ENCODE data around the gene KPTN.

The KPTN gene

DNA sequence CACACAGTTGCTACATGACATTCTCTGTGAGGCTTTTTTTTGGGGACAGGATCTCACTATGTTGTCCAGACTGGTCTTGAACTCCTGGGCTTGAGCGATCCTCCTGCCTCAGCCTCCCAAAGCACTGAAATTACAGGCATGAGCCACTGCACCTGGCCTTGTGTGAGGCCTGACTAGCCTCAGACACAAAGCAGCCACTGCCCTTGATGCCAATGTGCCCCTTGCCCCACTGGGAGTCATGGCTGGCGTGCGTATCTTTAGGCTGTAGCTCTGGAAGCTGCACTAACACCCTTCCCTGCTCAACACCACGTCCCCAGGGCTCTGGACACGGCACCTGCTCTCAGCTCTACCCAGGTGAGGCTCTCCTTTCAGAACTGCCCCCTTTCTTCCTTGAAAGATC lies 14.5 kb upstream of the KPTN start:
- Histone ChIP-seq H3K4me1 (ENCODE audit: control insufficient read depth, low read length) (no peaks in the 10 kb centered on the region), H3K4me3 (ENCODE audit: low read length) (no peak overlapping the region), H3K36me3 (ENCODE audit: control insufficient read depth, low read length) (peaks cover 41% of the 10 kb centered on the region), H3K9me3 (ENCODE audit: control insufficient read depth, insufficient read depth, low read length) (no peaks in the 10 kb centered on the region), H3K27me3 (ENCODE audit: control insufficient read depth, low read length) (no peaks in the 10 kb centered on the region), H3K4me2 (ENCODE audit: low read length) (no peak overlapping the region), H4K20me1 (ENCODE audit: control insufficient read depth, insufficient read depth, low read depth, low read length) (no peaks in the 10 kb centered on the region), H3K79me2 (ENCODE audit: control insufficient read depth, low read length) (no peaks in the 10 kb centered on the region), H3K27ac (ENCODE audit: low read depth, low read length) (no peak overlapping the region), H3K9me2 (replicated peaks; ENCODE audit: control insufficient read depth, low read length) (no peaks in the 10 kb centered on the region), H3F3A (ENCODE audit: control insufficient read depth, insufficient read depth) (no peaks in the 10 kb centered on the region)
- TF ChIP-seq, protein P1, sequence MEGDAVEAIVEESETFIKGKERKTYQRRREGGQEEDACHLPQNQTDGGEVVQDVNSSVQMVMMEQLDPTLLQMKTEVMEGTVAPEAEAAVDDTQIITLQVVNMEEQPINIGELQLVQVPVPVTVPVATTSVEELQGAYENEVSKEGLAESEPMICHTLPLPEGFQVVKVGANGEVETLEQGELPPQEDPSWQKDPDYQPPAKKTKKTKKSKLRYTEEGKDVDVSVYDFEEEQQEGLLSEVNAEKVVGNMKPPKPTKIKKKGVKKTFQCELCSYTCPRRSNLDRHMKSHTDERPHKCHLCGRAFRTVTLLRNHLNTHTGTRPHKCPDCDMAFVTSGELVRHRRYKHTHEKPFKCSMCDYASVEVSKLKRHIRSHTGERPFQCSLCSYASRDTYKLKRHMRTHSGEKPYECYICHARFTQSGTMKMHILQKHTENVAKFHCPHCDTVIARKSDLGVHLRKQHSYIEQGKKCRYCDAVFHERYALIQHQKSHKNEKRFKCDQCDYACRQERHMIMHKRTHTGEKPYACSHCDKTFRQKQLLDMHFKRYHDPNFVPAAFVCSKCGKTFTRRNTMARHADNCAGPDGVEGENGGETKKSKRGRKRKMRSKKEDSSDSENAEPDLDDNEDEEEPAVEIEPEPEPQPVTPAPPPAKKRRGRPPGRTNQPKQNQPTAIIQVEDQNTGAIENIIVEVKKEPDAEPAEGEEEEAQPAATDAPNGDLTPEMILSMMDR (IDR thresholded peaks at IDR 0.05; ENCODE audit: low read depth, low read length, poor library complexity, severe bottlenecking), result no peak
- TF ChIP-seq EZH2phosphoT487 (IDR thresholded peaks at IDR 0.05; ENCODE audit: borderline replicate concordance, low read length), result no peak

DNA sequence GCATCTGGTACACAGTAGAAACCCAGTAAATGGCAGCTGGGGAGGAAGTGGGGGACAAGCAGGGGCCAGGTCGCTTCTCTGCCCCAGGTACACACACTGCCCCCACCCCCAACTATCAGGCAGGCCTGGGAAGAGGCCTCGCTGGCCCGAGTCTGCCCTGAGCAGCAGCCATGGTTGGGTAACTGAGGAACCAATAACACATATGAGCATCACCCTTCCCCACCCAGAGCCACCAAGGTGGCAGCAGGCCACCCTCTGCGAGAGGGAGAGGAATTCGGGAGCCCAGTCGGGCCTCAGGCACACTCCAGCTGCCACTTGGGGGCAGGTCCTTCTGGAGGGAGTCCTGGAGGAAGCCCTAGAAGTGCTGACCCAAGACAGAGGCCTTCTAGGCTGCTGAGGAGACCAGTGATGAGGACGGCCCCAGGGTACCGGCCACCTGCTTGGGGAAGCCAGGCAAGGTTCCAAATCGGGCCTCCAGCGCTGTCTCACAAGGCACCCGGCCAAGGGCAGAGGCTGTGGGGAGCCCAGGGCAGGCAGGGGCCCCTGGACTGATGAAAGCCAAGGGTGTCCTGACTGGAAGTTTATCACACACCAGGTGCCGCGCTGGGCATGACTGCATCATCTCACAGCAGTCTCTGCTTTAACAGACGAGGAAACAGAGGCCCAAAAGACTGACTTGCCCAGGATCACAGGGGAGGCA lies 14.0 kb upstream of the KPTN start:
- Histone ChIP-seq H3K79me2 (ENCODE audit: control insufficient read depth, low read length) (no peaks in the 10 kb centered on the region), H3K4me2 (ENCODE audit: low read length) (no peak overlapping the region), H3K4me1 (ENCODE audit: control insufficient read depth, low read length) (no peaks in the 10 kb centered on the region), H3K4me3 (ENCODE audit: low read length) (no peak overlapping the region), H4K20me1 (ENCODE audit: control insufficient read depth, insufficient read depth, low read depth, low read length) (no peaks in the 10 kb centered on the region), H3K27ac (ENCODE audit: low read depth, low read length) (no peak overlapping the region), H3K36me3 (ENCODE audit: control insufficient read depth, low read length) (peaks cover 35% of the 10 kb centered on the region), H3K27me3 (ENCODE audit: control insufficient read depth, low read length) (no peaks in the 10 kb centered on the region), H3K9me2 (replicated peaks; ENCODE audit: control insufficient read depth, low read length) (no peaks in the 10 kb centered on the region), H3K9me3 (ENCODE audit: control insufficient read depth, insufficient read depth, low read length) (no peaks in the 10 kb centered on the region), H3F3A (ENCODE audit: control insufficient read depth, insufficient read depth) (no peaks in the 10 kb centered on the region)
- TF ChIP-seq EZH2phosphoT487 (IDR thresholded peaks at IDR 0.05; ENCODE audit: borderline replicate concordance, low read length), result no peak
- TF ChIP-seq, protein P1 (IDR thresholded peaks at IDR 0.05; ENCODE audit: low read depth, low read length, poor library complexity, severe bottlenecking), result no peak

DNA sequence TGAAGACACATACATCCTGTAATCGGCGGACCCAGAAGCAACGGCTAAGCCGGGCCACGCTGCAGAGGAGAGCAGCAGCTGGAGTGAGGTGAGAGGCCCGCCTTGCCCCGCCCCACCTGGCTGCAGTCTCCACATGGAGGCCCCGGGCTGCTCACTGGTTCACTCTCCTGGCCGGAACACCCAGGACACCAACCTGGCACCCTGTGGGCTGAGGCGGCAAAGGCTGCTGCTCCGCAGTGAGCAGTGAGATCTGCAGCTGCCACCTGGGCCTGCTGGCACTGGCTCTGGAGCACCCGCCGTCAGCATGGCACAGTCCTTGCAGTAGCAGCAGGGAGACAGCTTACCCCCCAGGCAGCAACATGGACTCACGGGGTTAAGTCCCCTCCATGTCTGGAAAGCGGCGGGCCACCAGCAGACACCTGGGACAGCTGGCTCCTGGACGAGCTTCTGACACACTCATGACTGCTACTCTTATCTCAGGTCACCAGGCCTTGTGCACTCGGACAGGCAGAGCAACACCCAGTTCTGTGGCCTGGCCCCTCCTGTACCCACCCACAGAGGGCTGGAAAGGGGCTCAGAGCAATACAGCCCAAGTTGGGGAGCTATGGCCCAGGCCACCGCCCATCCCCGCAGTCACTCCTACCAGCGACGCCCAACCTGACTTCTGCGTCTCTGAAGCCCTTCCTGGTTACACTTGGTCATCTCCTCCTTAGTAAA lies 13.2 kb upstream of the KPTN start:
- Histone ChIP-seq H3K4me2 (ENCODE audit: low read length) (no peak overlapping the region), H3K4me3 (ENCODE audit: low read length) (no peak overlapping the region), H3K36me3 (ENCODE audit: control insufficient read depth, low read length) (peaks cover 28% of the 10 kb centered on the region), H4K20me1 (ENCODE audit: control insufficient read depth, insufficient read depth, low read depth, low read length) (no peaks in the 10 kb centered on the region), H3K9me2 (replicated peaks; ENCODE audit: control insufficient read depth, low read length) (no peaks in the 10 kb centered on the region), H3K79me2 (ENCODE audit: control insufficient read depth, low read length) (no peaks in the 10 kb centered on the region), H3K27ac (ENCODE audit: low read depth, low read length) (no peak overlapping the region), H3K27me3 (ENCODE audit: control insufficient read depth, low read length) (no peaks in the 10 kb centered on the region), H3K4me1 (ENCODE audit: control insufficient read depth, low read length) (no peaks in the 10 kb centered on the region), H3K9me3 (ENCODE audit: control insufficient read depth, insufficient read depth, low read length) (no peaks in the 10 kb centered on the region), H3F3A (ENCODE audit: control insufficient read depth, insufficient read depth) (no peaks in the 10 kb centered on the region)
- no peak for TF ChIP-seq EZH2phosphoT487 (IDR thresholded peaks at IDR 0.05; ENCODE audit: borderline replicate concordance, low read length)
- TF ChIP-seq, protein P1 (IDR thresholded peaks at IDR 0.05; ENCODE audit: low read depth, low read length, poor library complexity, severe bottlenecking), result no peak

Data from DOHH2 (cell line).